NCI-H82 (cell line): ENCODE data around the gene KLHL22.
A peak's percentile ranks its signal among the peaks of the same experiment; 100 is the strongest.
"Not testable (repeated sequence)": the region's sequence is repeated elsewhere in the genome, so short reads cannot be mapped to it uniquely, and the experiment has no call there.

Source experiments
- DNase-seq: peaks from one replicate; lab custom pipeline; 2025; lab: John Stamatoyannopoulos, UW

KLHL22 gene

DNA sequence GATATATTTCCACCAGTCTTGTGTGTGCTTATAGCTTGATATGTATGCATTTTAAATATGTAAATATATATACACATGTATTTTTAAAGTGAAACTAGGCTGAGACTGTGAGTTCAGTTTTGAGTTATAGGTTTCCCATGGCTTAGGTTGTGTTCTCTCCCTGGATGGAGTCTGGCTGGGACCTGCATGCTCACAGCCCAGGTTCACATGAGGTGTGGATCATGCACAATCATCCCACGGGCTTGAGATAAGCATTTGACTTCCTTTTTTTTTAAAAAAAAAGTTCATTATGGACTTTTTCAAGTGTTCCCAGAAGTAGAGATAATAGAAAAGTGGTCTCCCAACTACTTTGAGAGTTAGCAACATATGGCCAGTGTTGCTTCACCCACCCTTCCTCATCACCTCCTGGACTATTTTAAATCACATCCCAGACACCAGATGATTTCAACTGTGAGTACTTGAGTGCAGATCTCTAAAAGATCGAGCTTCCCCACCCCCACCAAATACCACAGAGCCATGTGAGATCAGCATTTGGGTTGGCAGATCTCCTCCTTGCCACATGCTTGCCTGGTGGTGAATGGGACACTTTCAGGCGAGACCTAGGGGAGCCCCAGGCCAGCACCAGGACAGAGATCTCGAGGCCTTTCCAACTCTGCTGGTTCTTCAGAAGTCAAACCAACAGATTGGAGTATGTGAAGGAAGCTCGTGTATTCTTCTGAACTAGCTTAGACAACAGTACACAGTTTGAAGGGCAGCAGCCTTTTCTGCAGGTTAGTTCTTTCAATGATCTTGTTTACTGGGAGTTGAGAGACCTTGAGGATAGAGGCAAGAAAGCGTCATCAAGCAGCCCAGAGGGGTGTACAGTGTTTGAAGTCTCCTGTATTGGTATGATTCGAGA lies 27.7 kb upstream of the KLHL22 start:
- DNase-seq: no peak

DNA sequence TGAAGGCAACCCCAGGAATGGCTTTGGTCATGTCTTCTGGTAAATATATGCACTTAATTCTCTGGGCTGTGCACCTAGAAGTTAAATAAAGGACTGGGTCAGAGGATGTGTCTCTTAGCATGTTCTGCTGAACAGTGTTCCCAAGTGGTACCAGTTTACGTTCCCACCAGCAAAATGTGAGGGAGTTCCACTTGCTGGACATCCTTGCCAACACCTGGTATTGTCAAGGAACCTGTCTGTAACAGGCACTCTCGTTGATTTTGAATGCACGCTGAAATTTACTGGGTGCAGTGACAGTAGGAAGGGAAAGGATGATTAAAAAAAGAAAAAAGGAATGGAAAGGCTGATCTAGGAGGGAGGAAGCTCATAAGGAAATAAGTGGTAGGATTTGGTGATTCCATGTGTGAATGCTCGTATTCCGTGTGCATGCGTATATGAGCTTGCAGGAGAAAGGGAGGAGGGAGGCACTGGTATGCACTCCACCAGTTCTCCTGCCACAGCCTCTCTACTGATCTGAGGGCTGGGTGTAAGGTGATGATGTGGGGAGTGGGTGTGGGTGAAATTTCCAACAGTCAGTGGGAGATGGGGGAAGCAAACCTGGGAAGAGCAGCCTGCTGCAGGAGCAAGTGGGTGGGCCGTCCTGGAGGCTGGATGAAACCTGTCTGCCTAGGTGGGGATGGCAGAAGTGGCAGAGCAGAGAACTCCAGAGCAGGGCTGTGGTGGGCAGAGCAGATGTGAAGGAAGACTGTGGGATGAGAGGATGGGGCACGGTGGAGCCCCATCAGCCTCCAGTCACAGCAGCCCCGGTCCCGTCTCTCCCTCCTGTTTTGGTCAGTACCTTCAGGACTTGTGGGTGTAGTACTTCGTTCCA lies 26.8 kb upstream of the KLHL22 start:
- DNase-seq: no peak

DNA sequence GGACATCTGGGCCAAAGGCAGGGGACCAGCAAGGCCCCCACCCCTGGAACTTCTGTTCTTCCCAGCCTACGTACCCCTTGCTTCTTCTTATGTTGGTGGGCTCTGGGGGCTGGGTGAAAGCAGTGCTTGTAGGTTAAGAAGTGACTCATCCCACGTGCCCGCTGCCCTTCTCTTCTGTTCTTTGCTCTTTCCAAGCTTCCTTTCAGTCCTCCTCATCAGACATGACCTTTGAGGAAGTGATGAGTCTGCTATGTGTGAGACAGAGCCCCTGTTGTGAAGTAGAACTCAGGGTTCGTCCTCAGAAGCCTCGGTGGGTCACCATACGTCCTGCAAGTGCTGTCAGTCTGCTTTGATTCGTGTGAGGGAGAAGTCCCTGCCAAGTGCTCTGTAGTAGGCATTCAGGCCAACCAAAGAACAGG lies 24.5 kb upstream of the KLHL22 start:
- DNase-seq: no peak

- no peak for DNase-seq
These were observed 24.0 kb upstream of the KLHL22 start for GRCh38 chr22:20519558-20519957.

DNA sequence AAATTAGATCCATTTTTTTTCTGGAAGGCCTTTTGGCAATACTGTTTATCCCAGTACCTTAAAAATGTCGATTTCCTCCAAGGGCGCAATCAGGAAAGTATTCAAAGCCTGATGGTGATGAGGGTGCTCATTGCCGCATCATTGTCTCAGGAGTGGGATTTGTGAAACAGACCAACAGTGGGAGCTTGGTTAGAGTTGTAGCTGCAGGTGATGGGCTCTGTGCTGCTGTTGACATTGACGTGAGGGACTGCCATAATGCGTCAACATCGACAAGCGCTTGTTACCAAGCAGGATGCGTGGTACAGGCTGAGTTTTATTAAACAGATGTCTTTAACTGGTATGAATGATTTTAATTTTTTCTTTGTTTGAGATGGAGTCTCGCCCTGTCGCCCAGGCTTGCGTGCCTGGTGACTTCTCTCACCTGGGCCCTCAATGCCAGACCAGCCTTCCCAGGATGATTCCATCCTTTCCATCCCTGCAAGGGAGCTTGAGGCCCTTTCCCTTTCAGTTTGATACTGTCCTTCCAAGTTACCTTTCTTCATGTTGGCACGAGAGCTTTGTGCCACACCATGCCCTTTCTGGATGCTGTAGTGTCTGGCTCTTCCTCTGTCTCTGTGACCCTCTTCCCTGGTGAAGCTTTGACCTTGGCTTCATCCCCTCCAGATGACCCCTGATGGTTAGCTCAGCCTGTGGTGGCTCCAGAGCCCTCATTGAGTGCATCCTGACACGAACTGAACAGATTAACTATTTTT lies 22.4 kb upstream of the KLHL22 start:
- DNase-seq: no peak

DNA sequence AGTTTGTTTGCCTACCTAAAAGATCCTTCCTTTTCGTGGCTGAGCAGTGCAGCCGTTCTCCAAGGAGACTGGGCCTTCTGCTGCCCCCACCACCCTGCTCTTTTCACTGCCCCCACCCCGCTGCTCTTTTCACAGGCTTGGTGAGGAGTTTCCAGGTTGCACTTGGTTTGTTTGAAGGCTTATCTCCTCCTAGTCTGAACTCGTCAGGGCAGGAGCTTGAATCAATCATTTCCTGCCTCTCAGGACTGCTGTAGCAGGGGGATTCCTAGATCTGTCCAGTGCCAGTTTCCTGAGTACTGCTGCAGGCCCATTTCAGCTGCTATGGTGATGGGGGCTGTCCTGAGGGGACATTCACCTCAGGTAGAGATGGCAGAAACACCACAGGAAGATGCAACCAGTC lies 21.8 kb upstream of the KLHL22 start:
- DNase-seq: no peak

- DNase-seq: no peak
These were observed 20.8 kb upstream of the KLHL22 start for GRCh38 chr22:20516399-20516798.

- no peak for DNase-seq
These were observed 19.2 kb upstream of the KLHL22 start for GRCh38 chr22:20514658-20515406.

DNA sequence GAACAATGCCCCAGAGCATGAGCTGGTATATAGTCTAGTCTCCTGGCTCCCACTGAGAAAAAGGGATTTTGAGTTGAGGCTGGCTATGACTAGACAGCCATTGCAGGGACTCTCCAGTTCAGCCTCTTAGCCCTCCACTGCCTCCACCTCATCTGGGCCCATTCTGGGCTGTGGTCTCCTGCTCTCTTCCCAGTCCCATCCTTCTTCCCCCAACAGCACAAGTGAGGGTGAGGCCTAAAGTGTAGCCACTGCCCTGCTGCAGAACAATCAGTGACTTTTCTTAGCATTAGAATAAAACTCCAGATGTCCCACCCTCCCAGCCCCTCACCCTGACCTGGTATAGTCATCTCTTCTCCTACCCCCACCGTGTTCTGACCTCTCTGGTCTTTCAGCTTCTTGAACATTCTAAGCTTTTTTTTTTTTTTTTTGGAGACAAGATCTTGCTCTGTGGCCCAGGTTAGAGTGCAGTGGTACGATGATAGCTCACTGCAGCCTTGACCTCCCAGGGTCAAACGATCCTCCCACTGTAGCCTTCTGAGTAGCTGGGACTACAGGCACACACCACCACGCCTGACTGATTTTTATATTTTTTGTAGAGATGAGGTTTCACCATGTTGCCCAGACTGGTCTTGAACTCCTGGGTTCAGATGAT lies 16.1 kb upstream of the KLHL22 start:
- no peak for DNase-seq

DNA sequence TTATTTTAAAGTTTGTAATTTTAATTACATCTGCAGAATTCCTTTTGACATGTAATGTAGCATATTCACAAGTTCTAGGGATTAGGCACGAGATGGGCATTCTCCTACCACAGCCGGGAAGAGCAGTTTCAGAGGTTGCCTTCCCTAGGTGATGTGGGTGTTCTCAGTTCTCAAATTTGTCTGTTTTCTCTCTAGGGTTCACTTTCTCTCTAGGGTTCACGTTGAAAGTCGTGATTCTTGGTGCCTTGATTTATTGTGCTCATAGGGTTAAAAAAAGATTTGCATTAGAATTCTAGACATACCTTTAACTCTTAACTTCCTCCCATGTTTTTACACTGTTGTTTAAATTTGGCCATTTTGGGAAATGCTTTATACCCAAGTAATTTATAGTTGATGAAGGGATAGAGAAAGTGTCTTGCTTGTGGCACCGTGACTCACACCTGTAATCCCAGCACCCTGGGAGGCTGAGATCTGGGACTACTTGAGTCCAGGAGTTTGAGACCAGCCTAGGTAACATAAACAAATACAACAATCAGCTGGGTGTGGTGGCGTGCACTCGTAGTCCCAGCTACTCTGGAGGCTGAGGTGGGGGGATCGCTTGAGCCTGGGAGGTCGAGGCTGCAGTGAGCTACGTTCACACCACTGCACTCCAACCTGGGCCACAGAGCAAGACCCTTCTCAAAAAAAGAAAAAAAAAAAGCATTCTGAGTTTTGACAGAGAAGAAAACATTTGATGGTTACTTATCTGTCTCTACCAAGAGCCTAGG lies 15.4 kb upstream of the KLHL22 start:
- DNase-seq: no peak

DNA sequence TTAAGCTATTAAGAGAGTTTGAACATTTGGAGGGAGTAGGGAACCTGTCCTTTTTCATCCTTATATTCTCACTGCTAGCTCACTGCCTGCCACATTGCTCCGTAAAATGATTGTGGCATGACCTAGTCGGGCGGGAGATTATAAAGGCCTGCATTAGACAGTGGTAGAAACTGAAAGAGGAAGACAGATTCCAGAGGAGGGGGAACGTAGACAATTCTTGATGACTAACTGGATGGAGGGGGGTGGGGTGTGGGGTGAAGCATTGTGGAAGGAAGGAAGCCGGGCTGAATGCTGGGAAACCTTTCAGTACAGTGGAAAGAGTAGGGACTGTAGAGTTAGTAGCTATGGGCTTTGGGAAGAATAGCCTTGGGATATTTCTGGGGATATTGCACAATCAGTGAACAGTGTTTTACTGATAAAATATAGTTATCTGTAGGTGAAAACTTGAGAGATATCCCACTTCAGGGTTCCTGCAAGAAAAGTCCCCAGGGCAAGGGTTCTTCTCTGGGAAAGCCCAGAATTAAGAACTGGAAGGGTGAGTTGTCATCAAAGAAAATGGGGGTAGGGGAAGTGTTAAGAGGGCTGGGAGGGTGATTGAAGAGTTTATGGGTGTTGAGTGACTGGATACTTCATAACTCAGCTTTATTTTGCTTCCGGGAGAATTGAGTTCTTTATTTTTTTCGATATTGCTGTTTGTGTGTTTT lies 13.9 kb upstream of the KLHL22 start:
- DNase-seq: no peak

- DNase-seq: no peak
These were observed 13.2 kb upstream of the KLHL22 start for GRCh38 chr22:20508815-20509271.

- DNase-seq: not testable (repeated sequence)
These were observed 12.6 kb upstream of the KLHL22 start for GRCh38 chr22:20508067-20508755.

DNA sequence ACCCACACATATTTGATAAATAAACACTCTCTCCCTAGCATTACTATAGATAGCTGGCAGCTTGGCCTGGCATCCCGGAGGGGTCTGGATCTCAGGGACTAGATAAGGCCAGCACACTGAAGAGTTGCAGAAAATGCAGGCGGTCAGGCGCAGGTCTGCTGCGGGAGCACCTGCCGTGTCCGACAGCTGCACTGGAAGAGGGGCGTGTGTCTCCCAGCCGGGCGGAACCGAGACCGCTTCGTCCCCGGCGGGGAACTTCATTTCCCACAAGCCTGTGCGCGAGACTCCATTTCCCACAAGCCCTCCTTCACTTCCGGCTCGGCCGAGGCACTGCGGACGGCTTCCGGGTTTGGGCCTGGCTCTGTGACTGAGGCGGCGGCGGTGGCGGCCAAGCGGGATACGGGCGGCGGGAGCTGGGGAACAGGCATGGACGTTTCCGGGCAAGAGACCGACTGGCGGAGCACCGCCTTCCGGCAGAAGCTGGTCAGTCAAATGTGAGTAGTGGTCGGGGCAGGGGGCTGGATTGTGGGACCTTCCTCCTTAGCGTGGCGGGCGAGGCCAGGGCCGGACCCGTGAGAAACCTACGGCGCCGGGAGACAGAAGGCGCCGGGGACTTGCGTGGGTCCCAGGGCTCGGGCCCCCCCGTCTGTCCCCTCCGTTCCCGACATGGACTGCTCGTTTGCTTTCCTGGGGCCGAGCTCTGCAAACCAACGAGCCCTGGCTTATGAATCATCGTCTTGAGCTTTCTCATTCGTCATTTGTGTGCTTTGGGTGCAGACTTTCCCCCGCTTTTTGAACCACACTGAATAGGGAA lies 11.9 kb upstream of the KLHL22 start, which contains the start of gene MED15:
MED15 (plus strand) TSS at position 358 of the 814 bp plus-strand sequence; CDS start at position 427, 69 bp downstream.
- DNase-seq: peak; percentile 91

- no peak for DNase-seq
These were observed 11.1 kb upstream of the KLHL22 start for GRCh38 chr22:20506543-20507252.

- not testable (repeated sequence) for DNase-seq
These were observed 8.8 kb upstream of the KLHL22 start for GRCh38 chr22:20504293-20504922.

- DNase-seq: no peak
These were observed 8.2 kb upstream of the KLHL22 start for GRCh38 chr22:20503816-20504215.
